ENCODE measurements around the gene TRAPPC3L.

Gene TRAPPC3L

DNA sequence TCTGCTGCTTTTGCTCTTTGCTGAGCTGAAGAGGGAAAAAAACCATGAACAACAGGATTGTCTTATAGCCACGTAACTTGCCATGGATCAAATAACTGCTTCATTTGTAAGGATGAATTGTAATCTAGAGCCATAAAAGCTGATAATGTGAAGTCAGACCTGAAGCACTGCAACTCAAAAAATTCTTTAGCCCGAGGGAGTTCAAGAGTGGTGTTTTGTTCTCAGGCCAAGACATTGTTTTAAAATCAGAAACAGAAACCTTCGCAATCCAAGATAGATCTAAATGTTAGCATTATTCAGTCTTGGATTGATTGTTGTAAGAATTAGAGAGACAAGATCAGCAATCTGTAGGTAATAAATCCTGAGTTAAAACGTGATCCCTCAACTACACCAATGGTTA, at the start of gene TRAPPC3L:
TSS of gene TRAPPC3L (minus strand) at position 34 of the 400 bp plus-strand sequence. CDS start 170 bp downstream, outside the sequence.
- TF ChIP-seq, protein P1, sequence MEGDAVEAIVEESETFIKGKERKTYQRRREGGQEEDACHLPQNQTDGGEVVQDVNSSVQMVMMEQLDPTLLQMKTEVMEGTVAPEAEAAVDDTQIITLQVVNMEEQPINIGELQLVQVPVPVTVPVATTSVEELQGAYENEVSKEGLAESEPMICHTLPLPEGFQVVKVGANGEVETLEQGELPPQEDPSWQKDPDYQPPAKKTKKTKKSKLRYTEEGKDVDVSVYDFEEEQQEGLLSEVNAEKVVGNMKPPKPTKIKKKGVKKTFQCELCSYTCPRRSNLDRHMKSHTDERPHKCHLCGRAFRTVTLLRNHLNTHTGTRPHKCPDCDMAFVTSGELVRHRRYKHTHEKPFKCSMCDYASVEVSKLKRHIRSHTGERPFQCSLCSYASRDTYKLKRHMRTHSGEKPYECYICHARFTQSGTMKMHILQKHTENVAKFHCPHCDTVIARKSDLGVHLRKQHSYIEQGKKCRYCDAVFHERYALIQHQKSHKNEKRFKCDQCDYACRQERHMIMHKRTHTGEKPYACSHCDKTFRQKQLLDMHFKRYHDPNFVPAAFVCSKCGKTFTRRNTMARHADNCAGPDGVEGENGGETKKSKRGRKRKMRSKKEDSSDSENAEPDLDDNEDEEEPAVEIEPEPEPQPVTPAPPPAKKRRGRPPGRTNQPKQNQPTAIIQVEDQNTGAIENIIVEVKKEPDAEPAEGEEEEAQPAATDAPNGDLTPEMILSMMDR (IDR thresholded peaks at IDR 0.05; ENCODE audit: borderline replicate concordance, insufficient read depth, low read depth, low read length) = no peak
- H3K4me3 ChIP-seq (ENCODE audit: low read depth, low read length) = no peak within 1 kb of the TSS

DNA sequence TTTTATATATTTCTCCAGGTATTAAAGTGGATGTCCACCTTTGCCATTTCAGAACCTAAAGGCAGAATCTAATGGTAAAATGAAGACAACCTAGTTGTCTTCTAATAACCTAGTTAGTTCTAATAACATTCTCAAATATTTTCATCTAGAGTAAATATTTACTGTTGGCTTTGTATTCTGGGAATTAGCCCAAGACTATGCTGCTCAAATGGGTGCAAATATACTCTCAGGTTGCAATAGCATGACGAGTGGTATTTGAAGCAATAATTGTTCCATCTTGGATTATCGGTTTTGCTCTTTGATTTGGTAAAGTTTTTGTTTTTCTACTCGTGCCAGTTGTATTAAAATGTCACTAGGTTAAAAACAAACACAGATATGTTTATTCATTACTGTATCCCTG, 49.8 kb upstream of the TRAPPC3L start:
- TF ChIP-seq, protein P1 (IDR thresholded peaks at IDR 0.05; ENCODE audit: borderline replicate concordance, insufficient read depth, low read depth, low read length) = no peak
- no peak overlapping the region for H3K4me3 ChIP-seq (ENCODE audit: low read depth, low read length)

DNA sequence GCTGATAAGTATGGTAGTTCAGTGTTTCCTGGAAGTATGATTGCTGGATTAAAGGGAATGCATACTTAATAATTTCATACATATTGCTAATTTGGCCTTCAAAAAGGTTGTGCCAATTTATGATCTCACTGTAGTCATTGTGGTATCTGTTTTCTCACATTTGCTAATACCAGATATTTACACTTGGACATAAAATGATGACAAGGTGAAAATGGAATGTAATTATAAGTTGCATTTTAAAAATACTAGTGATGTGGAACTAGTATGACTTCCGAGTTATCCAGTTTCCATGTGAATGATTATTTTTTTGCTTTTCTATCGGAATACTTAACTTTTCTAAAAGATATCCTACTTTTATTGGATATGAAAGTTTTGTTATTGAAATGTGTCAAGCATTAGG, 41.3 kb upstream of the TRAPPC3L start:
- no peak overlapping the region for H3K4me3 ChIP-seq (ENCODE audit: low read depth, low read length)
- TF ChIP-seq, protein P1 (IDR thresholded peaks at IDR 0.05; ENCODE audit: borderline replicate concordance, insufficient read depth, low read depth, low read length) = no peak

DNA sequence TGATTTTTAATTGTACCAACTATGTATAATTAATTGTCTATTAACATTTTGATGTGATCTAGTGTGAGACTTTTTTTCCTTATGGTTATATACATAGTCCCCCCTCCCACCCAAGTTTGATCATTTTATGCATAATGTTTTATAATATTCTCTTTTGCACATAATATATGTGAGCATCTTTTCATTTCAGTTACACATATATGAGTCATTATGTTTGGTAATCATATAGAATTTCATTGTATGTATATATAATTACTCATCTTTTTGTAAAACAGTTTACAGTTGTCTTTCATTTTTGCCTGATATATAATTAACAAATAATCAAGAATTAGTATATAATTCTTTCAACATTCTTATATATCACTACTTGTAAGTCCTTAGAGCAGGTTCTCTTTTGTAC, 40.8 kb upstream of the TRAPPC3L start:
- H3K4me3 ChIP-seq (ENCODE audit: low read depth, low read length) = no peak overlapping the region
- TF ChIP-seq, protein P1 (IDR thresholded peaks at IDR 0.05; ENCODE audit: borderline replicate concordance, insufficient read depth, low read depth, low read length) = no peak

DNA sequence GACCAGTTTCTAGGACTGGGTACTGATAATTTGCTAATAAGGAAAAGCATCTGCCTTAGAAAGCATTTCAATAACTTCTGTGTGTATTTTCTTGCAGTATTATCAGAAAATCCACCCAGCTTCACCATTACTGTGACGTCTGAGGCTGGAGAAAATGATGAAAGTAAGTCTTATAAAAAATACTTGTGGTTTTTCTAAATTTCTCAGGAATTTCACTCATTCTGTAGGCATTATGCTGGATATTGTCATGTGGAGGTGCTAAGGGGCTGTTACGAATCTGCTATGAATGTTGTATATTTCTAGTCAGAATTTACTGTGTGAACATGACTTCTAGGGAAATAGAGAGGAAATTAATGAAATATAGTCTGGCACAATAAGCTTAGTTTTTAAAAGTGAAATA, 34.7 kb upstream of the TRAPPC3L start:
- TF ChIP-seq, protein P1 (IDR thresholded peaks at IDR 0.05; ENCODE audit: borderline replicate concordance, insufficient read depth, low read depth, low read length) = no peak
- no peak overlapping the region for H3K4me3 ChIP-seq (ENCODE audit: low read depth, low read length)

DNA sequence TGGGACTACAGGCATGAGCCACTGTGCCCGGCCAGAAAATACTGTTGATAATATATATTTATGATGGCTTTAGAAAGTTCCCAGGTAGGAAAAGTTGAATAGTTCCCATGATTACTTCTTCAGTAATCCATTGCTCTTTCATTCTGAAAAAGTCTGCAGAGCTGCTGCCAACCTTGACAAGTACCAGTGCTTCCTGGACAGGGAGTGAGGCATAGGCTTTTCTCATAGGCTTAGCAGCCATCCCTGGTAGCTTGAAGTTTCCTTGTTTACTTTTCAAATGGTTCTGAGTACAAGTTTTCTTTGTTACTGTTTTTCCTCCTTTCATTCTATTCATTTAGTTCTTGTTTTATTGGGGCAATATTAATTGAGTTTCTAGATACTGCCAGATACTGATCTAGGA, 33.7 kb upstream of the TRAPPC3L start:
- H3K4me3 ChIP-seq (ENCODE audit: low read depth, low read length) = no peak overlapping the region
- TF ChIP-seq, protein P1 (IDR thresholded peaks at IDR 0.05; ENCODE audit: borderline replicate concordance, insufficient read depth, low read depth, low read length) = no peak

DNA sequence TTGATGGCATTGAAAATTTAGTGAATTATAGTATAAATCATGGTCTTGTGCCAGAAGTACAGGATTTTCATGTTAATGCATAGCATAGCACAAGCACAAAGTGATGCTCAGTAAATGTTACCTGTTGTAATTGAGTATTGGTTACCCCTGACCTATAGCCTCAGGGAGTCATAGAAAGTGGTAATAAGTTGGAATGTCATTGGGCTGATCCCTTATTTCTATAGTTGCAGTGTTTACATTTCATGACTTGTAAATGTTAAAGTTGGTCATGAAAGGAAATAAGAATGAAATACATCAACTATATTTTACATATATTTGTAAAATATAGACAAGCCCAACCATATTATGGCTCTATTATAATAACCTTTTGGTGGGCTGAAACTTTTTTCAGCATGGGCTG, 32.9 kb upstream of the TRAPPC3L start:
- TF ChIP-seq, protein P1 (IDR thresholded peaks at IDR 0.05; ENCODE audit: borderline replicate concordance, insufficient read depth, low read depth, low read length) = no peak
- no peak overlapping the region for H3K4me3 ChIP-seq (ENCODE audit: low read depth, low read length)

Measured in GM12875 (cell line).